ENCODE data around the gene TRIM62. TPM values are rescaled to one million over a fixed set of nuclear protein-coding genes. Genes with fewer than 3 reads are reported as not detected.
A peak's percentile ranks its signal among the peaks of the same experiment; 100 is the strongest.

The TRIM62 gene
- total RNA-seq = 3.0 TPM
- polyA plus RNA-seq (ENCODE audit: insufficient read depth in 1 of 8, insufficient read length in 8 of 8, low replicate concordance in 1 of 8) = 1 to 10 TPM; 5.1 to 7.9 (median 6.7) TPM
- long read RNA-seq, donor 1 = 0 reads
- long read RNA-seq, donor 2 = 0 reads
- long read RNA-seq, donor 3, partial matches to known transcripts = 0 of 1 reads
- long read RNA-seq, donor 3, other reads (novel, unspliced or antisense) = 0 of 1 reads
- long read RNA-seq, donor 4 = 0 reads
- long read RNA-seq, donor 5, partial matches to known transcripts = 0 of 2 reads
- long read RNA-seq, donor 5, other reads (novel, unspliced or antisense) = 0 of 2 reads
- long read RNA-seq, donor 6, partial matches to known transcripts = 0 of 1 reads
- long read RNA-seq, donor 6, other reads (novel, unspliced or antisense) = 0 of 1 reads
- long read RNA-seq, donor 7, partial matches to known transcripts = 0 of 2 reads
- long read RNA-seq, donor 7, other reads (novel, unspliced or antisense) = 0 of 2 reads
- long read RNA-seq, donor 8, partial matches to known transcripts = 0 of 2 reads
- long read RNA-seq, donor 8, other reads (novel, unspliced or antisense) = 0 of 2 reads
- long read RNA-seq, donor 9 = 0 reads
- long read RNA-seq, donor 10 = 0 reads
- long read RNA-seq, donor 11 = 0 reads

- peaks cover 9% of the 10 kb centered on the region for H3K36me3 ChIP-seq (ENCODE audit: control insufficient read depth, insufficient read depth, low read length)
- no peaks in the 10 kb centered on the region for H3K27me3 ChIP-seq (ENCODE audit: control insufficient read depth, insufficient read depth, low read length)
- no peaks in the 10 kb centered on the region for H3K9me3 ChIP-seq (replicated peaks; ENCODE audit: control insufficient read depth, low read depth, low read length)
- 0% methylated on average over 24 of the region's 35 CpGs for WGBS (ENCODE audit: insufficient coverage)
- peak within 1 kb of the TSS; percentile 65 for H3K4me3 ChIP-seq (ENCODE audit: low read length)
- peak within 1 kb of the TSS; percentile 92 for H3K27ac ChIP-seq (ENCODE audit: low read length)
- peak; percentile 97 for DNase-seq
- peaks cover 35% of the 10 kb centered on the region for H3K4me1 ChIP-seq (ENCODE audit: control insufficient read depth, insufficient read depth, low read length)
These were observed at the start of gene TRIM62 for GRCh38 chr1:33181921-33182341. TRIM62 (minus strand) TSS chr1:33182043; CDS start chr1:33181432, 611 bp downstream.

- no peak overlapping the region for H3K4me3 ChIP-seq (ENCODE audit: low read length)
- no peaks in the 10 kb centered on the region for H3K36me3 ChIP-seq (ENCODE audit: control insufficient read depth, insufficient read depth, low read length)
- DNase-seq = no peak
- H3K27me3 ChIP-seq (ENCODE audit: control insufficient read depth, insufficient read depth, low read length) = no peaks in the 10 kb centered on the region
- no peak overlapping the region for H3K27ac ChIP-seq (ENCODE audit: low read length)
- WGBS (ENCODE audit: insufficient coverage) = 80% methylated on average over 7 of the region's 7 CpGs
- peaks cover 26% of the 10 kb centered on the region for H3K4me1 ChIP-seq (ENCODE audit: control insufficient read depth, insufficient read depth, low read length)
- no peaks in the 10 kb centered on the region for H3K9me3 ChIP-seq (replicated peaks; ENCODE audit: control insufficient read depth, low read depth, low read length)
These were observed 49.3 kb upstream of the TRIM62 start for GRCh38 chr1:33231166-33231565.

- peaks cover 2% of the 10 kb centered on the region for H3K9me3 ChIP-seq (replicated peaks; ENCODE audit: control insufficient read depth, low read depth, low read length)
- peak; percentile 95 for DNase-seq
- H3K4me1 ChIP-seq (ENCODE audit: control insufficient read depth, insufficient read depth, low read length) = peaks cover 15% of the 10 kb centered on the region
- H3K27ac ChIP-seq (ENCODE audit: low read length) = peak overlapping the region; percentile 38
- H3K27me3 ChIP-seq (ENCODE audit: control insufficient read depth, insufficient read depth, low read length) = no peaks in the 10 kb centered on the region
- no peak overlapping the region for H3K4me3 ChIP-seq (ENCODE audit: low read length)
- 0% methylated on average over 1 of the region's 5 CpGs for WGBS (ENCODE audit: insufficient coverage)
- H3K36me3 ChIP-seq (ENCODE audit: control insufficient read depth, insufficient read depth, low read length) = no peaks in the 10 kb centered on the region
These were observed 47.2 kb upstream of the TRIM62 start for GRCh38 chr1:33228935-33229487.

DNA sequence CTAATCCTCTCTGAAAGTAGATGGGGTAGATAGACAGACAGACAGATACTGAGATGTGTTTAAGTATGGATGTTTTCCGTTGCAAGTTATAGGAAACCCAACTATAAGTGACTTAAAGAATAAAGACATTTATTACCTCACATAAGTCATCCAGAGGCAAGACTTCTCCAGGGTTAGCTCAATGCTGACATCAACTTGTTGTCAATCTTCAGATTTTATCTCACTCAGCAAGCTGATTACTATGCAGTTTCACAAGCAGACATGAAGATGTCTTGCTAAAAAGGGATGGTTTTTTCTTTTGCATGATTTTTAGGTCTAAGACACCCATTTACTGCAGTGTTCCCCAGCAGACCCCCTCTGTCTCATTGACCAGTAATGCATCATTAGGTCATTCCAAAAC, 43.7 kb upstream of the TRIM62 start:
- Histone ChIP-seq H3K27me3 (ENCODE audit: control insufficient read depth, insufficient read depth, low read length) (no peaks in the 10 kb centered on the region), H3K27ac (ENCODE audit: low read length) (no peak overlapping the region), H3K4me1 (ENCODE audit: control insufficient read depth, insufficient read depth, low read length) (peaks cover 13% of the 10 kb centered on the region), H3K9me3 (replicated peaks; ENCODE audit: control insufficient read depth, low read depth, low read length) (peaks cover 7% of the 10 kb centered on the region), H3K4me3 (ENCODE audit: low read length) (no peak overlapping the region), H3K36me3 (ENCODE audit: control insufficient read depth, insufficient read depth, low read length) (no peaks in the 10 kb centered on the region)
- WGBS (ENCODE audit: insufficient coverage) = no CpG with 5 or more reads among the region's 1 CpG
- DNase-seq = no peak

GRCh38 chr1:33224166-33224707, 42.4 kb upstream of the TRIM62 start:
- no peak overlapping the region for H3K27ac ChIP-seq (ENCODE audit: low read length)
- peaks cover 12% of the 10 kb centered on the region for H3K4me1 ChIP-seq (ENCODE audit: control insufficient read depth, insufficient read depth, low read length)
- H3K9me3 ChIP-seq (replicated peaks; ENCODE audit: control insufficient read depth, low read depth, low read length) = peaks cover 7% of the 10 kb centered on the region
- H3K27me3 ChIP-seq (ENCODE audit: control insufficient read depth, insufficient read depth, low read length) = no peaks in the 10 kb centered on the region
- no peak overlapping the region for H3K4me3 ChIP-seq (ENCODE audit: low read length)
- DNase-seq = no peak
- WGBS (ENCODE audit: insufficient coverage) = no CpG with 5 or more reads among the region's 2 CpGs
- no peaks in the 10 kb centered on the region for H3K36me3 ChIP-seq (ENCODE audit: control insufficient read depth, insufficient read depth, low read length)

DNA sequence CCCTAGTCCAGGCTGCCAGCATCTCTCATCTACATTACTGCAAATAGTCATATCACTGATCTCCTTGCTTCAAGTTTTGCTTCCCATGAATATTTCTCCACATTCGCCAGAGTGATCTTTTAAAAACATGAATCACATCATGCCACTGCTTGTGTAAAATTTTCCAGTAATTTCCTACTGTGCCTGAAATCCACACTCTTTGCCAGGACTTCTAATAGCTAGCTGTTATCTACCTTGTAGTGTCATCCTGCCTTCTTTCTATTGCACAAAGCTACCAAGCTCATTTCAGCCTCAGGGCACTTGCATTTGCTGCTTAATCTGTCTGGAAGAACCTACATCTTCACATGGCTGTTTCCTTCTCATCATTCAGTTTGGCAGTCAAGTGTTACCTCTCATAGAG, 40.5 kb upstream of the TRIM62 start:
- no peaks in the 10 kb centered on the region for H3K4me1 ChIP-seq (ENCODE audit: control insufficient read depth, insufficient read depth, low read length)
- no peak overlapping the region for H3K4me3 ChIP-seq (ENCODE audit: low read length)
- 71% methylated on average over 1 of the region's 1 CpG for WGBS (ENCODE audit: insufficient coverage)
- H3K27me3 ChIP-seq (ENCODE audit: control insufficient read depth, insufficient read depth, low read length) = no peaks in the 10 kb centered on the region
- DNase-seq = no peak
- H3K9me3 ChIP-seq (replicated peaks; ENCODE audit: control insufficient read depth, low read depth, low read length) = peaks cover 7% of the 10 kb centered on the region
- H3K27ac ChIP-seq (ENCODE audit: low read length) = no peak overlapping the region
- H3K36me3 ChIP-seq (ENCODE audit: control insufficient read depth, insufficient read depth, low read length) = no peaks in the 10 kb centered on the region

DNA sequence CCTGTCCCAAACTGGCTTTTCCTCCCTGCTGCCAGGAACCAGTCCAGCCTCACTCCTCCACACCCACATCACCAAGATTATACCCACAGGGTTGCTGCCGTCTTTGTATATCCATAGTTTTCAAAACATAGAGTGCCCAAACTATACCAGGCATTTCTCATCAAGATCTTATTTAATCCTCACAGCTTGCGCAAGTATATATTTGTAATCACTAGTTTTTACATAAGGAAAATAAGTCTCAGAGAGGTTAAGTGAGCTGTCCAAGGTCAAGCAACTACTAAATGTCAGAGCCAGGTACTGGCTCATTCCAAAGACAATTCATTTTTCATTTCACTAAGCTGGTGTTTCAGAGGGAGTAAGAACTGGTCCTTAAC, 39.5 kb upstream of the TRIM62 start:
- no peak overlapping the region for H3K27ac ChIP-seq (ENCODE audit: low read length)
- no peaks in the 10 kb centered on the region for H3K36me3 ChIP-seq (ENCODE audit: control insufficient read depth, insufficient read depth, low read length)
- H3K9me3 ChIP-seq (replicated peaks; ENCODE audit: control insufficient read depth, low read depth, low read length) = peaks cover 7% of the 10 kb centered on the region
- H3K4me3 ChIP-seq (ENCODE audit: low read length) = no peak overlapping the region
- no peak for DNase-seq
- no peaks in the 10 kb centered on the region for H3K27me3 ChIP-seq (ENCODE audit: control insufficient read depth, insufficient read depth, low read length)
- no peaks in the 10 kb centered on the region for H3K4me1 ChIP-seq (ENCODE audit: control insufficient read depth, insufficient read depth, low read length)
- WGBS (ENCODE audit: insufficient coverage) = 40% methylated on average over 1 of the region's 2 CpGs

- no peak for DNase-seq
- whole genome bisulfite sequencing (ENCODE audit: insufficient coverage) = 69% methylated on average over 8 of the region's 12 CpGs
These were observed 39.0 kb upstream of the TRIM62 start for GRCh38 chr1:33220676-33221384.

DNA sequence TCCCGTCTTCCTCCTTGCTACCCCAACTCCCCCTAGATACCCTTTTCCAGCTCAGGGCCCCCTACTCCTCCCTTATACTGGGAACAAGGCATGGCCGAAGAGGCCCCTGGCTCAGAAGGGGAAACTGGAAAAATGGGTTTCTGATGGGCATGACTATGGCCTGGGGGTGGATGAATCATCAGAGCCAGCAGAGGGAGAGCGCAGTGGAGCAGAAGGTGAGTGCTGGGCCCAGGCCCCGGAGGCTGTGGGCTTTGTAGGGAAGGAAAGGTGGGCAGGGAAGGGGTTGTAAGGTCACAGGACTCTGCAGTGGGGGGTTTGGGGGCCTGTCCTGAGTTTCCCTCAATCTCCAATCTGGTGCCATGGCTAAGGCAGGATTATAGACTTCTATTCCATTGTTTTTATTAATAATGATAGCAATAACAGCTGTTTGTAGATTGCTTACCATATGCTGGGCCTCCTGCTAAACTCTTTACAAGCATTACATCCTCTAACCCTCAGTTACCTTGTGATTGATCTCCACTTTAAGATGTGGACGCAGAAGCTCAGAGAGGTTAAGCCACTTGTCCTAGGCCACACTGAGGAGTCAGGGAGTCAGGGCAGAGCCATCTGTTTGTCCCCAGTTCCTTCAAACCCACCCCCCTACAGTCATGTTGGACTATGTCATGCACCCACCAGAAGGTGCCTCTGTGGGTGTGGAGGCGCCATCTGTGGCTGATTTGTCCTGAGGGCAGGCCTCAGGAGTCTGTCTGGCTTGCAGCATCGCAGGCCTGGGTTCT, 38.2 kb upstream of the TRIM62 start:
- WGBS (ENCODE audit: insufficient coverage) = 83% methylated on average over 3 of the region's 7 CpGs
- Histone ChIP-seq H3K27ac (ENCODE audit: low read length) (no peak overlapping the region), H3K4me1 (ENCODE audit: control insufficient read depth, insufficient read depth, low read length) (no peaks in the 10 kb centered on the region)

More at GRCh38 chr1:33220676-33221384, 39.0 kb upstream of the TRIM62 start:
- Histone ChIP-seq H3K4me1 (ENCODE audit: control insufficient read depth, insufficient read depth, low read length) (no peaks in the 10 kb centered on the region), H3K27ac (ENCODE audit: low read length) (no peak overlapping the region), H3K27me3 (ENCODE audit: control insufficient read depth, insufficient read depth, low read length) (no peaks in the 10 kb centered on the region), H3K9me3 (replicated peaks; ENCODE audit: control insufficient read depth, low read depth, low read length) (peaks cover 7% of the 10 kb centered on the region), H3K4me3 (ENCODE audit: low read length) (no peak overlapping the region), H3K36me3 (ENCODE audit: control insufficient read depth, insufficient read depth, low read length) (no peaks in the 10 kb centered on the region)

More for the DNA sequence above, 38.2 kb upstream of the TRIM62 start:
- peaks cover 7% of the 10 kb centered on the region for H3K9me3 ChIP-seq (replicated peaks; ENCODE audit: control insufficient read depth, low read depth, low read length)
- DNase-seq = no peak
- H3K36me3 ChIP-seq (ENCODE audit: control insufficient read depth, insufficient read depth, low read length) = no peaks in the 10 kb centered on the region
- no peaks in the 10 kb centered on the region for H3K27me3 ChIP-seq (ENCODE audit: control insufficient read depth, insufficient read depth, low read length)
- no peak overlapping the region for H3K4me3 ChIP-seq (ENCODE audit: low read length)
